GM18951 (cell line): ENCODE data around the gene DIAPH2.

Experiments
- POLR2A ChIP-seq: IDR thresholded peaks from 4 replicates; pipeline ENCODE4 v1.6.1; 2011; ENCODE audit warnings: mild to moderate bottlenecking; ENCODE audit not compliant: insufficient read length, insufficient read depth; ENCODE audit errors: extremely low read depth
- in situ Hi-C: fragments of 300-500 bp; cut with MboI; formaldehyde crosslinking; loops from one replicate; pipeline ENCODE4 v1.12.0; 2022; ENCODE audit warnings: low sequenced_read_pairs, mixed read lengths, inconsistent platforms; ENCODE audit not compliant: unreplicated experiment

The DIAPH2 gene

DNA sequence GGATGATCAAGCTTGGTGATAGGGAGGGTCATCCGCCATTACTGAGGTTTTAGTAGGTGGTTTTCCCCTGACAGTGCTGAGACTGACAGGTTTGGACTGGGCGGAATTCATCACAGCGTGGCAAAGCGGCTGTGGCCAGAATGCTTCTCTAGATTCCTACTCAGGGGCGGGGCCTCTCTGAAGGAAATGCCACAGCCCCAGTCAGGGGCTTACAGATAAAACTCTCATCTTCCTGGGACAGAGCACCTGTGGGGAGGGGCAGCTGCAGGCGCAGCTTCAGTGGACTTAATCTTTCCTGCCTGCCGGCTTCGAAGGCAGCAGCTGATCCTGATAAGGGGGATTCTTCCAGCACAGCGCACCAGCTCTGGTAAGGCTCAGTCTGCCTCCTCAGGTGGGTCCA is 515.8 kb downstream of the DIAPH2 start:
- TF ChIP-seq POLR2A = no peak
- in situ Hi-C loops = no loop called here

- no peak for TF ChIP-seq POLR2A
- in situ Hi-C loops = no loop called here
Observed at GRCh38 chrX:97210501-97210900, 525.9 kb downstream of the DIAPH2 start.

GRCh38 chrX:97211070-97211469 is 526.4 kb downstream of the DIAPH2 start:
- TF ChIP-seq POLR2A = no peak
- in situ Hi-C loops = no loop called here

- TF ChIP-seq POLR2A = no peak
- in situ Hi-C loops = no loop called here
Observed at GRCh38 chrX:97215186-97215585, 530.5 kb downstream of the DIAPH2 start.

- TF ChIP-seq POLR2A = no peak
- in situ Hi-C loops = no loop called here
Observed at GRCh38 chrX:97224148-97224547, 539.5 kb downstream of the DIAPH2 start.

DNA sequence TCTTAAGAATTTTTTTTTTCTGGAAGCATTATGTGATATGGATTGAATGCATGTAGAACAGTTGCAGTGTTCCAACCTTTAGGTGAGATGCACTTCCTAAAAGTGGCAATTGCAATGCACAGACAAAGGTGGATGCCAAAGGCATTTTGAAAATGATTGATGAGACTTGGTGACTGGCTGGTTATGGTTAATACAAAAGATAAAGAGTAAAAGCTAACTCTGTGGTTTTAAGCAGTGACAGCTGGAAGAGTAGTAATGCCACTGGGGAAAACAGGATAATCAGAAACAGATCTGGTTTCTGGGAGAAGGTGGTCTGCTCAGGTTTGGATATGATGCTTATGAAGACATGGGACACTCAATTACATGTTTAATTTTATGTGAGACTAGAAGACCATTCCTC is 544.7 kb downstream of the DIAPH2 start:
- no peak for TF ChIP-seq POLR2A
- in situ Hi-C loops = no loop called here

DNA sequence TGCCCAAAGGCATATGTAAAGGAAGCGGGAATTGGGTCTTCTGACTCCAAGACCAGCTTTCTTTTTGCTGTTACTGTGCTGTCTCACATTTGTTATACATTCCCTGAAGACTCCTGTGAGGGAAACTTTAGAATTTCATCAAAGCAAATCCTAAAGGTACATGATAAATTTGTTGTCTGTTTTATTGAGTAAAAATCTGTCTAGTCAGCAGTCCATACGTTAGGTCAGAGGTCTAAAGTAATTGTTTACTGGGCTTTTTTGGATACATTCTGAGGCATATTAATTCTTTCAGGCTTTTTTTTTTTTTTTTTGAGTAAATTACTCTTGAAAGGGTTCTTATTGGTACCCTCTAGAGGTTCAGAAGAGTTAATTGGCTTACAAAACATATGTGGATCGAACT is 546.3 kb downstream of the DIAPH2 start:
- in situ Hi-C loops = no loop called here
- TF ChIP-seq POLR2A = no peak

GRCh38 chrX:97234471-97235081 is 549.9 kb downstream of the DIAPH2 start:
- in situ Hi-C loops = no loop called here
- TF ChIP-seq POLR2A = no peak

GRCh38 chrX:97238632-97239031 is 554.0 kb downstream of the DIAPH2 start:
- in situ Hi-C loops = no loop called here
- no peak for TF ChIP-seq POLR2A

GRCh38 chrX:97252111-97252510 is 567.5 kb downstream of the DIAPH2 start:
- in situ Hi-C loops = no loop called here
- TF ChIP-seq POLR2A = no peak

- in situ Hi-C loops = no loop called here
- TF ChIP-seq POLR2A = no peak
Observed at GRCh38 chrX:97260679-97261078, 576.0 kb downstream of the DIAPH2 start.

DNA sequence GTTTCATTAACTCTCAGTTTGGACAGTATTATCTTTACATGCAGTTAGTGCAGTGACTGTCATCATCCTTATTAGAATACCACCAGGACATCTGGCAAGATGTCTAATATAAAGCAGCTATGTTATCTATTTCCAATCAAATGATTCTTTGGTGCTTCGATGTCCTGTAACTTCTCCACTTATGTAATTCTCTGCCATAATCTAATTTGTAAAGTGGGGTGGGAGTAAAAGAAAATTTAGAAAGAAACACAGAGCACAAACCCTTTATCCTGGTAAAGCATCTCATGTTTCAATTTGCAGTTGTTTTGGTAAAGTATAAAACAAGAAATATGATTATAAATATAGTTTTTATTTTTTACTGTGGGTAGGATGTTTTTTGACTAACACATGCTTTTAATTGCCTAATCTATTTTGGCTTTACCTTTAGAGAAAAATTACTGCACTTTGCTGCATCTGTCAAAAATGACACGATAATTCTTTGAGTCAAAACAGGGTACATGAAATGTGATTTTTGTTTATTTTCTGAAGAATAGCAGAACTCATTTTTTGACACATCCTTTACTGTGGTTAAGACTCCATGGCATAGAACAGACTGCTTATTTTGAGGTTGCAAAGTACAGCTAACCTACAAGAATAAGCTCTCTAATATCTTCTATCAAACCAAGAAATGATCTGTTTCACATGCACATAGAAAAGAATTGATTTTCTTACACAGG is 581.9 kb downstream of the DIAPH2 start:
- in situ Hi-C loops = no loop called here
- TF ChIP-seq POLR2A = no peak

- in situ Hi-C loops = no loop called here
- TF ChIP-seq POLR2A = no peak
Observed at GRCh38 chrX:97267396-97268181, 582.9 kb downstream of the DIAPH2 start.
